ENCODE data around the gene RAPGEF1.

The RAPGEF1 gene

GRCh38 chr9:131580358-131580757 lies 159.5 kb downstream of the RAPGEF1 start:
- TF ChIP-seq CTCF (IDR thresholded peaks at IDR 0.05; ENCODE audit: low read depth, low read length, missing control alignments) = no peak

DNA sequence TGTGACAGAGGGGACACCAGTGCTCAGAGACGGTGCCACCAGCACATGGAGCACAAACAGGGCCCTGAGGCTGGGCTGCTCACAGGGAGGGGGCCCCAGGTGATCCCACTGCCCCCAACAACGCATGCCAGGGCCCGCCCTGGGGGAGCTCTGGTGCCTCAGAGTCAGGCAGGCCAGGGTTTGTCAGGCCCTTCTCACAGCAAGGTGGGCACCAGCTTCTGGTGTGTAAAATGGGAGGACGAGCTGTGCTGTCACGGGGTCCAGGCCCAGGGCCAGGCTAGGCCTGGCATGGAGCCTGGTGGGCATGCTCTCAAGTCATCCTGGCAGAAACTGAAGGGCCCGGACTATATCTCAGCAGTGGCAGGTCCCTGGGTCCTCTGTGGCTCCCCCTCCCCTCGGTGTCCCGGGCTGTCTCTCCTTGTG lies 160.1 kb downstream of the RAPGEF1 start:
- in situ Hi-C loops (cut with HindIII; ENCODE audit: low sequenced_read_pairs) = no loop called here
- H3K4me3 ChIP-seq (ENCODE audit: low read depth, low read length) = no peak overlapping the region
- TF ChIP-seq CTCF (IDR thresholded peaks at IDR 0.05; ENCODE audit: low read depth, low read length, missing control alignments) = no peak
- DNase-seq (ENCODE audit: low read depth) = no peak

More at GRCh38 chr9:131580358-131580757, 159.5 kb downstream of the RAPGEF1 start:
- no peak for DNase-seq (ENCODE audit: low read depth)
- no peak overlapping the region for H3K4me3 ChIP-seq (ENCODE audit: low read depth, low read length)
- in situ Hi-C loops (cut with HindIII; ENCODE audit: low sequenced_read_pairs) = no loop called here

DNA sequence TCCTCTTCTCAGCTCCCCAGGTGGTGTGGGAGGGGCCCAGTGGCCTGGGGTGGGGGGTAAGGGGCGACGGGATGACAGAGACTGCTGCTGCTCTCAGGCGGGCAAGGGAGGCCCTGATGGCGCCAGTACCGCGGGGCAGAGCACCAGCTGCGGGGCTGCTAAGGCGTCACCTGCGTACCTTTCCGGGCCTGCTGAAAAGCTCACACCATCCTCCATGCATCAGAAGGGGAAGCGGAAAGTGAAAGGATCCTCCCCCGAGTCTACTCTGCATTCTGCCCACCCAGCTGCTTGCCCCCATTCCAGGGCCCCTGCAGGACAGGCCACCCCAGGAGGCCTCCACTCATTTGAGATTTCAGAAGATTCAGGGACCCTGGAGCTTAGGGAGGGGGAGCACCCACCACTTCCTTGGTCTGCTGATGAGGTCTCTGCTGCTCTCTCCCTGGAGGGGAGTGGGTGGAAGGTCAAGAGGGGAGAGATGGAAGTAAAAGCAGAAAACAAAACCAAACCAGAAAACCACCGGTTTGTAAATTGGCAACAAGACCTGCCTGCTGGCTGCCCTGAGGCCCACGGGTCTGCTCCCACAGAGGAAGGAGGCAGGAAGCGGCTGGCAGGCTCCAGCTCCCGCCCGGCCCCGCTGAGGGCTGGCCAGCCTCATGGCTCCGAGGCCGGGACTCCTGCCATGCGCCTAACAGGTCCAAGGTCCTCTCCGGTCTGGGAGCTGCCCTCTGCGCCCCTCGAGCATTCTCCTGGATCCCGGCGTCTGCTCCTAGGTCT lies 161.0 kb downstream of the RAPGEF1 start:
- no peak for TF ChIP-seq CTCF (IDR thresholded peaks at IDR 0.05; ENCODE audit: low read depth, low read length, missing control alignments)
- in situ Hi-C loops (cut with HindIII; ENCODE audit: low sequenced_read_pairs) = no loop called here
- no peak for DNase-seq (ENCODE audit: low read depth)
- no peak overlapping the region for H3K4me3 ChIP-seq (ENCODE audit: low read depth, low read length)

GRCh38 chr9:131578021-131578420 lies 161.9 kb downstream of the RAPGEF1 start:
- no peak overlapping the region for H3K4me3 ChIP-seq (ENCODE audit: low read depth, low read length)
- in situ Hi-C loops (cut with HindIII; ENCODE audit: low sequenced_read_pairs) = no loop called here
- no peak for TF ChIP-seq CTCF (IDR thresholded peaks at IDR 0.05; ENCODE audit: low read depth, low read length, missing control alignments)
- no peak for DNase-seq (ENCODE audit: low read depth)

GRCh38 chr9:131577005-131578000 lies 162.6 kb downstream of the RAPGEF1 start:
- DNase-seq (ENCODE audit: low read depth) = no peak

More at GRCh38 chr9:131577005-131578000, 162.6 kb downstream of the RAPGEF1 start:
- H3K4me3 ChIP-seq (ENCODE audit: low read depth, low read length) = no peak overlapping the region
- TF ChIP-seq CTCF (IDR thresholded peaks at IDR 0.05; ENCODE audit: low read depth, low read length, missing control alignments) = peak; percentile 5
- in situ Hi-C loops (cut with HindIII; ENCODE audit: low sequenced_read_pairs) = no loop called here

All from astrocyte of the cerebellum (primary cell).